ENCODE measurements around the gene COPZ2. TPM values are rescaled to one million over a fixed set of nuclear protein-coding genes. Genes with fewer than 3 reads are reported as not detected.

COPZ2 gene
- total RNA-seq, 1 experiment from 2014 or later, result 1.2 TPM

GRCh38 chr17:48026502-48027321, 10.9 kb downstream of the COPZ2 start:
- CTCF ChIA-PET, result interaction anchor here (0.6 to 2.8 kb wide), 26 partner anchors 8 to 852 kb away, joined by 3 to 30 read pairs (median 4); partner anchors contain the start of genes LRRC46, MRPL10, NFE2L1 and SNX11
- peak; percentile 93 for DNase-seq
- no peaks in the 10 kb centered on the region for H3K9me3 Mint-ChIP-seq (ENCODE audit: low read depth, unreplicated experiment)
- no TSS peak for BruUV-seq (replicated peaks)
- H3K4me3 Mint-ChIP-seq (ENCODE audit: low read depth, unreplicated experiment), result peak overlapping the region; percentile 76
- intact Hi-C loops (cut with micrococcal nuclease; ENCODE audit: unreplicated experiment), result loop anchor here (1.0 to 10.0 kb wide), 3 partner anchors 48 to 308 kb away; no protein-coding TSS in a partner anchor
- peaks cover 49% of the 10 kb centered on the region for H3K4me1 Mint-ChIP-seq (ENCODE audit: low read depth, unreplicated experiment)
- H3K27ac Mint-ChIP-seq (ENCODE audit: unreplicated experiment), result no peak overlapping the region
- TF ChIP-seq, protein P1, sequence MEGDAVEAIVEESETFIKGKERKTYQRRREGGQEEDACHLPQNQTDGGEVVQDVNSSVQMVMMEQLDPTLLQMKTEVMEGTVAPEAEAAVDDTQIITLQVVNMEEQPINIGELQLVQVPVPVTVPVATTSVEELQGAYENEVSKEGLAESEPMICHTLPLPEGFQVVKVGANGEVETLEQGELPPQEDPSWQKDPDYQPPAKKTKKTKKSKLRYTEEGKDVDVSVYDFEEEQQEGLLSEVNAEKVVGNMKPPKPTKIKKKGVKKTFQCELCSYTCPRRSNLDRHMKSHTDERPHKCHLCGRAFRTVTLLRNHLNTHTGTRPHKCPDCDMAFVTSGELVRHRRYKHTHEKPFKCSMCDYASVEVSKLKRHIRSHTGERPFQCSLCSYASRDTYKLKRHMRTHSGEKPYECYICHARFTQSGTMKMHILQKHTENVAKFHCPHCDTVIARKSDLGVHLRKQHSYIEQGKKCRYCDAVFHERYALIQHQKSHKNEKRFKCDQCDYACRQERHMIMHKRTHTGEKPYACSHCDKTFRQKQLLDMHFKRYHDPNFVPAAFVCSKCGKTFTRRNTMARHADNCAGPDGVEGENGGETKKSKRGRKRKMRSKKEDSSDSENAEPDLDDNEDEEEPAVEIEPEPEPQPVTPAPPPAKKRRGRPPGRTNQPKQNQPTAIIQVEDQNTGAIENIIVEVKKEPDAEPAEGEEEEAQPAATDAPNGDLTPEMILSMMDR (IDR thresholded peaks at IDR 0.05; ENCODE audit: unreplicated experiment), result peak; percentile 99
- H3K27me3 Mint-ChIP-seq (ENCODE audit: unreplicated experiment), result peaks cover 33% of the 10 kb centered on the region
- peaks cover 37% of the 10 kb centered on the region for H3K36me3 Mint-ChIP-seq (ENCODE audit: insufficient read depth, unreplicated experiment)

GRCh38 chr17:48025904-48026501, 11.6 kb downstream of the COPZ2 start:
- H3K27ac Mint-ChIP-seq (ENCODE audit: unreplicated experiment), result peak overlapping the region; percentile 90
- H3K36me3 Mint-ChIP-seq (ENCODE audit: insufficient read depth, unreplicated experiment), result peaks cover 37% of the 10 kb centered on the region
- peaks cover 26% of the 10 kb centered on the region for H3K27me3 Mint-ChIP-seq (ENCODE audit: unreplicated experiment)
- intact Hi-C loops (cut with micrococcal nuclease; ENCODE audit: unreplicated experiment), result loop anchor here (1.0 to 10.0 kb wide), 4 partner anchors 48 to 593 kb away; no protein-coding TSS in a partner anchor
- TF ChIP-seq, protein P1 (IDR thresholded peaks at IDR 0.05; ENCODE audit: unreplicated experiment), result no peak
- H3K4me3 Mint-ChIP-seq (ENCODE audit: low read depth, unreplicated experiment), result peak overlapping the region; percentile 76
- peaks cover 49% of the 10 kb centered on the region for H3K4me1 Mint-ChIP-seq (ENCODE audit: low read depth, unreplicated experiment)
- BruUV-seq (replicated peaks), result no TSS peak
- no peaks in the 10 kb centered on the region for H3K9me3 Mint-ChIP-seq (ENCODE audit: low read depth, unreplicated experiment)
- CTCF ChIA-PET, result interaction anchor here (0.6 to 2.8 kb wide), 34 partner anchors 8 to 853 kb away, joined by 3 to 30 read pairs (median 4); partner anchors contain the start of genes NFE2L1, PRR15L and SNX11
- DNase-seq, result peak; percentile 24

DNA sequence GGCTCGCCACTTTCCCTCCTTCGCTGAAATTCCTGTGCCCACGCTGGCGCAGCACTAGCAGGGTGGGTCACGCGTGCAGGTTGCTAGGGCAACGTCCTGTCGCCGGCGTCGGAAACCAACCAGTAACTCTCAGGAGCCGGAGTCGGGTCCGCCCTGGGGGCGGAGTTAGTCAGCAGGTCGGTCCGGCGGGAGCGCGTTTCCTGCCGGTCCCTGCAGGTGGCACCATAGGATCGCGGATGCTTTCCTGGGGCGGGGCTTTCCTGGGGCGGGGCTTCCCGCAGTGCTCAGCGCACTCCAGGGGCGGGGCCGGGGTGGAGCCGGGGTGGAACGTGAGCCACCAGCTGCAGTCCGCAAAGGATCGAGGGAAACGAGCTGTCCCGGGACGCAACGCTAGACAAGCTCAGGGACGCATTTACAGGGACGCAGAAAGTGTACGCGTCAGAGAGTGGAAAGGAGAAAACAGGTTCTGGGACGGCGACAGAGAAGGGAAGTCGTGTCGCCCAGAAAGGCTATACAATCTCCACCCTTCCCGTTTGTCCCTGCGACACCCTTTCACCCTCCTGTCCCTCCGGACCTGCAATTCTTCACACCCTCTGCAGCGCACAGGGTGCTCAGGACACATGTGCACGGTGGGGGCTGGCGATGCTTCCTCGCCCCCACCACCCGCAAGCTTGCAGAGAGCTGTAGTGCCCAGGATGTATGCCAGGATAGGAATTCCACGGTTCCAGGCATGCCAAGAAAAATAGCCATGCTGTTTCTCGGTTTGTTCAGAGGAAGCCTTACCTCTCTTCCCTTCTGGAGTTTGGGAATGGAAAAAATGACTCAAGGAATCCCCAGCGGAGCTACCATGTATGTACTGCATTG, 12.3 kb downstream of the COPZ2 start:
- Mint-ChIP-seq H3K4me3 (ENCODE audit: low read depth, unreplicated experiment) (peak overlapping the region; percentile 76), H3K9me3 (ENCODE audit: low read depth, unreplicated experiment) (no peaks in the 10 kb centered on the region), H3K4me1 (ENCODE audit: low read depth, unreplicated experiment) (peaks cover 49% of the 10 kb centered on the region), H3K36me3 (ENCODE audit: insufficient read depth, unreplicated experiment) (peaks cover 37% of the 10 kb centered on the region), H3K27me3 (ENCODE audit: unreplicated experiment) (peaks cover 18% of the 10 kb centered on the region), H3K27ac (ENCODE audit: unreplicated experiment) (peak overlapping the region; percentile 90)
- TF ChIP-seq, protein P1 (IDR thresholded peaks at IDR 0.05; ENCODE audit: unreplicated experiment), result peak; percentile 92
- intact Hi-C loops (cut with micrococcal nuclease; ENCODE audit: unreplicated experiment), result loop anchor here (2.0 to 10.0 kb wide), 2 partner anchors 310 to 594 kb away; no protein-coding TSS in a partner anchor
- no TSS peak for BruUV-seq (replicated peaks)
- CTCF ChIA-PET, result interaction anchor here (0.5 to 2.8 kb wide), 30 partner anchors 14 to 854 kb away, joined by 3 to 25 read pairs (median 4); partner anchors contain the start of genes NFE2L1, PRR15L, SCRN2 and SNX11
- peak; percentile 99 for DNase-seq

Measured in Calu3 (cell line).